Measurements from ENCODE around the gene NKAPD1. TPM values are rescaled to one million over a fixed set of nuclear protein-coding genes. Genes with fewer than 3 reads are reported as not detected.

NKAPD1 gene
- total and polyA plus RNA-seq, 2 of the 13 experiments (the other 11 are each of a cell fraction or from before 2014, with no cell fraction given): 11.2 to 22.5 TPM

DNA sequence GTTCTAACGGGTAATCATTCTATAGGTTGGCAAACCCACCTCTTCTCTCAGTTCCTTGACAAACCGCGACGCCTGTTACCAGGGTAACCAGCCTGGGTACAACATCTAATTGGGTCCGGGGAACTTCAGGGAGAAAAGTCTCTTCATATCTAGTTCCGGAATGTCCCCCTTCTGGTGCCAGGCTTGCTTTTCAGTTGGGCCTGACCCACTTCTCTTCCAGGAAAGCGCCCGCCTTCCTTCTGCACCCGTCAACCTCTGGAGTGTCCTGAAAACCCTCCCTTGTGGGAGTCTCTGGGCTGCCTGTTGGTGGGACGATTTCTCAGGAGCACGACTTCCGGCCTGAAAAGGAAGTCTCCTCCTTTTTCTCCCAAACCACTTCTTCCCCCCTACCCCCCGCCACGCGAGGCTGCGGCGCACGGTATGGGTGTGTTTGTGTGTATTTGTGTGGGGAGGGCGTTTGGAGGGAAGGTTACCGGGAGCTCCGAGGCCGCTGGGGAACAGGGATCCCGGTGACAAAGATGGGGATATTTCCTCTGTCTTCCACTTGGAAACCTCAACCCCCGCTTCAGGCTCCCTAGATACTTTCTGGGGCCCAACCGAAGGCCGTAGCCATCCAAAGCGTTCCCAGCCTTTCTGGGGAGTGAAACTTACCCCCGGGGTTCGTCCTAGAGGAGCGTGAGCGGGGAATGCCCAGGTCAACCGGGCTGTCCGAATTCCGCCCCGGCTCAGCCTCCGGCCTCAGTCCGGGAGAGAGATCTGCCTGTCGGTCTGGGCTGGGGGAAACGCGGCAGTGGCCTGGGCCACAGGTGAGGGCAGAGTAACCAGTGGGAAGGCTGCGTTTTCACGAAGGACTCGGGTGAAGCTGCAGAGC, at the start of gene NKAPD1, which contains the start of gene PIH1D2 (continued):
- TF ChIP-seq ZMYM3 (CRISPR knock-in tag; IDR thresholded peaks at IDR 0.05): no peak
- no peak for TF ChIP-seq ZSCAN31 (CRISPR knock-in tag; IDR thresholded peaks at IDR 0.05; ENCODE audit: low read depth)
- TF ChIP-seq MAFF (IDR thresholded peaks at IDR 0.05; ENCODE audit: low read depth, low read length): no peak
- TF ChIP-seq TCF7L2 (IDR thresholded peaks at IDR 0.05; ENCODE audit: low read depth, low read length): no peak
- TF ChIP-seq GLI4 (CRISPR knock-in tag; IDR thresholded peaks at IDR 0.05; ENCODE audit: borderline replicate concordance): peak; percentile 55; the same call in 1 of the 2 replicates
- no peak for TF ChIP-seq POLR2AphosphoS2 (IDR thresholded peaks at IDR 0.05; ENCODE audit: low read depth, low read length)
- TF ChIP-seq, protein P1, sequence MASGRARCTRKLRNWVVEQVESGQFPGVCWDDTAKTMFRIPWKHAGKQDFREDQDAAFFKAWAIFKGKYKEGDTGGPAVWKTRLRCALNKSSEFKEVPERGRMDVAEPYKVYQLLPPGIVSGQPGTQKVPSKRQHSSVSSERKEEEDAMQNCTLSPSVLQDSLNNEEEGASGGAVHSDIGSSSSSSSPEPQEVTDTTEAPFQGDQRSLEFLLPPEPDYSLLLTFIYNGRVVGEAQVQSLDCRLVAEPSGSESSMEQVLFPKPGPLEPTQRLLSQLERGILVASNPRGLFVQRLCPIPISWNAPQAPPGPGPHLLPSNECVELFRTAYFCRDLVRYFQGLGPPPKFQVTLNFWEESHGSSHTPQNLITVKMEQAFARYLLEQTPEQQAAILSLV (CRISPR knock-in tag; IDR thresholded peaks at IDR 0.05; ENCODE audit: borderline replicate concordance): peak; percentile 21; the same call in 1 of the 2 replicates
- TF ChIP-seq ZNF850 (CRISPR knock-in tag; conservative IDR thresholded peaks at IDR 0.05): no peak
- TF ChIP-seq ZNF552 (CRISPR knock-in tag; IDR thresholded peaks at IDR 0.05; ENCODE audit: borderline replicate concordance): peak; percentile 77; the same call in 1 of the 2 replicates
- TF ChIP-seq NCOA5 (CRISPR knock-in tag; IDR thresholded peaks at IDR 0.05): no peak
- peak; percentile 51; the same call in 1 of the 2 replicates for TF ChIP-seq NFKB2 (CRISPR knock-in tag; IDR thresholded peaks at IDR 0.05; ENCODE audit: borderline replicate concordance)
- TF ChIP-seq SMYD3 (CRISPR knock-in tag; IDR thresholded peaks at IDR 0.05): no peak
- no peak for TF ChIP-seq SUZ12 (IDR thresholded peaks at IDR 0.05; ENCODE audit: low read depth, low read length)
- no peak for TF ChIP-seq ZNF546 (CRISPR knock-in tag; conservative IDR thresholded peaks at IDR 0.05)
- TF ChIP-seq ZNF274 (CRISPR knock-in tag; IDR thresholded peaks at IDR 0.05): peak; percentile 43; the same call in 1 of the 2 replicates
- peak; percentile 92 for TF ChIP-seq PHF20 (CRISPR knock-in tag; IDR thresholded peaks at IDR 0.05)
- TF ChIP-seq ZNF775 (CRISPR knock-in tag; IDR thresholded peaks at IDR 0.05; ENCODE audit: borderline replicate concordance): no peak
- 0 out of 2 replicates have a peak, but pooled peaks have one; percentile 59 for TF ChIP-seq ZNF841 (CRISPR knock-in tag; IDR thresholded peaks at IDR 0.05; ENCODE audit: borderline replicate concordance)
- no peak for TF ChIP-seq FOXP1 (IDR thresholded peaks at IDR 0.05)
- TF ChIP-seq FOXP1 (CRISPR knock-in tag; IDR thresholded peaks at IDR 0.05): no peak
- TF ChIP-seq ATF7 (IDR thresholded peaks at IDR 0.05): no peak
- no peak for TF ChIP-seq ATF7 (CRISPR knock-in tag; IDR thresholded peaks at IDR 0.05)
- no peak for TF ChIP-seq PAX8 (CRISPR knock-in tag; IDR thresholded peaks at IDR 0.05; ENCODE audit: borderline replicate concordance)
- no peak for TF ChIP-seq ZNF703 (CRISPR knock-in tag; IDR thresholded peaks at IDR 0.05; ENCODE audit: borderline replicate concordance)
- TF ChIP-seq, protein P2, sequence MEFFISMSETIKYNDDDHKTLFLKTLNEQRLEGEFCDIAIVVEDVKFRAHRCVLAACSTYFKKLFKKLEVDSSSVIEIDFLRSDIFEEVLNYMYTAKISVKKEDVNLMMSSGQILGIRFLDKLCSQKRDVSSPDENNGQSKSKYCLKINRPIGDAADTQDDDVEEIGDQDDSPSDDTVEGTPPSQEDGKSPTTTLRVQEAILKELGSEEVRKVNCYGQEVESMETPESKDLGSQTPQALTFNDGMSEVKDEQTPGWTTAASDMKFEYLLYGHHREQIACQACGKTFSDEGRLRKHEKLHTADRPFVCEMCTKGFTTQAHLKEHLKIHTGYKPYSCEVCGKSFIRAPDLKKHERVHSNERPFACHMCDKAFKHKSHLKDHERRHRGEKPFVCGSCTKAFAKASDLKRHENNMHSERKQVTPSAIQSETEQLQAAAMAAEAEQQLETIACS (CRISPR knock-in tag; IDR thresholded peaks at IDR 0.05): no peak
- TF ChIP-seq, protein P3, sequence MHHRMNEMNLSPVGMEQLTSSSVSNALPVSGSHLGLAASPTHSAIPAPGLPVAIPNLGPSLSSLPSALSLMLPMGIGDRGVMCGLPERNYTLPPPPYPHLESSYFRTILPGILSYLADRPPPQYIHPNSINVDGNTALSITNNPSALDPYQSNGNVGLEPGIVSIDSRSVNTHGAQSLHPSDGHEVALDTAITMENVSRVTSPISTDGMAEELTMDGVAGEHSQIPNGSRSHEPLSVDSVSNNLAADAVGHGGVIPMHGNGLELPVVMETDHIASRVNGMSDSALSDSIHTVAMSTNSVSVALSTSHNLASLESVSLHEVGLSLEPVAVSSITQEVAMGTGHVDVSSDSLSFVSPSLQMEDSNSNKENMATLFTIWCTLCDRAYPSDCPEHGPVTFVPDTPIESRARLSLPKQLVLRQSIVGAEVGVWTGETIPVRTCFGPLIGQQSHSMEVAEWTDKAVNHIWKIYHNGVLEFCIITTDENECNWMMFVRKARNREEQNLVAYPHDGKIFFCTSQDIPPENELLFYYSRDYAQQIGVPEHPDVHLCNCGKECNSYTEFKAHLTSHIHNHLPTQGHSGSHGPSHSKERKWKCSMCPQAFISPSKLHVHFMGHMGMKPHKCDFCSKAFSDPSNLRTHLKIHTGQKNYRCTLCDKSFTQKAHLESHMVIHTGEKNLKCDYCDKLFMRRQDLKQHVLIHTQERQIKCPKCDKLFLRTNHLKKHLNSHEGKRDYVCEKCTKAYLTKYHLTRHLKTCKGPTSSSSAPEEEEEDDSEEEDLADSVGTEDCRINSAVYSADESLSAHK (CRISPR knock-in tag; IDR thresholded peaks at IDR 0.05; ENCODE audit: borderline replicate concordance): no peak
- TF ChIP-seq SMAD3 (CRISPR knock-in tag; IDR thresholded peaks at IDR 0.05): no peak
